ENCODE measurements around the gene BTBD9.

DNA sequence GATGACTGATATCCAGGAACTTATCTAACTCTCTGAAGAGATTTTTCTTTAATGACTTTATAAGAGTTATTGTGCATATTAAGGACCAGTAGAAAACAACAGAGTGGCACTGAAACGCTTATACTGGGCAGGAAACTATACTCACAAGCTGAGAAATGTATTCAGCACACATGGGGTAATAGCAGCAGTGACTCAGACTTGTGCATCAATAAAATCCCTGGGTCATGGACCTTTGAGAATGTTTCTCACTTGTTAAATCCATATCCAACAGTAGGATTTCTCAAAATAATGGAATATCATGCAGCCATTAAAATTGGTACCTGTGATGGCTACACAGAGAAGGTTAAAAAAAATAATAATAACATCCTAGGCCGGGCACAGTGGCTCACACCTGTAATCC, 219.5 kb downstream of the BTBD9 start:
- TF ChIP-seq POLR2A (IDR thresholded peaks at IDR 0.05; ENCODE audit: low read length) (no peak), GATA1 (IDR thresholded peaks at IDR 0.05; ENCODE audit: low read depth, low read length) (no peak)

Data from erythroblast (primary cell).